ENCODE measurements around the gene SUSD1. TPM values are rescaled to one million over a fixed set of nuclear protein-coding genes. Genes with fewer than 3 reads are reported as not detected.

SUSD1 gene
- total RNA-seq, 1 experiment from 2014 or later: 8.1 TPM

GRCh38 chr9:112061152-112061740, 113.9 kb downstream of the SUSD1 start:
- H2BK15ac ChIP-seq (ENCODE audit: low read depth, low read length): no peak overlapping the region
- H3K14ac ChIP-seq (ENCODE audit: insufficient read depth, low read length): no peak overlapping the region; the same call in 1 of the 2 replicates
- peaks cover 7 to 14% (median 12%) of the 10 kb centered on the region in 3 experiments; a peak in 6 of 7 replicates for H3K36me3 Mint-ChIP-seq (ENCODE audit: insufficient read depth in 1 of 3, low read depth in 3 of 3)
- H2BK120ac ChIP-seq (ENCODE audit: low read depth, low read length, poor library complexity, severe bottlenecking): no peak overlapping the region
- DNase-seq: no peak
- no peak overlapping the region for H4K5ac ChIP-seq (ENCODE audit: insufficient read length, low read depth, low read length)
- no peaks in the 10 kb centered on the region for H3K79me1 ChIP-seq (ENCODE audit: insufficient read depth, low read depth, low read length, poor library complexity, severe bottlenecking)
- TF ChIP-seq CTCF (conservative IDR thresholded peaks at IDR 0.05): no peak
- H3K18ac ChIP-seq (ENCODE audit: insufficient read length, low read depth, low read length): no peak overlapping the region
- peaks cover 8 to 9% of the 10 kb centered on the region in 2 experiments for H3K9me3 Mint-ChIP-seq
- peak overlapping the region in 1 of 3 experiments; percentile 54; a peak in 1 of 7 replicates for H3K27ac Mint-ChIP-seq
- H3K23me2 ChIP-seq (ENCODE audit: insufficient read length, low read depth, low read length, poor library complexity, severe bottlenecking): no peaks in the 10 kb centered on the region
- WGBS (ENCODE audit: extremely low coverage, insufficient read length, low lambda C conversion rate): no CpG with 5 or more reads among the region's 3 CpGs
- H3K27ac ChIP-seq (ENCODE audit: insufficient read length, low read depth, low read length): no peak overlapping the region
- H3K79me2 ChIP-seq (ENCODE audit: insufficient read depth, low read length): no peaks in the 10 kb centered on the region
- no peaks in the 10 kb centered on the region for H4K20me1 ChIP-seq (ENCODE audit: control insufficient read depth, insufficient read depth, insufficient read length)
- H3K9me3 ChIP-seq (ENCODE audit: control insufficient read depth, low read depth, low read length): no peaks in the 10 kb centered on the region
- no peak overlapping the region for H2BK5ac ChIP-seq (ENCODE audit: insufficient read length, low read length)
- no peaks in the 10 kb centered on the region; the same call in 1 of the 2 replicates for H3K4me1 ChIP-seq (ENCODE audit: insufficient read depth, low read length)
- H3K27me3 Mint-ChIP-seq (ENCODE audit: low read depth): no peaks in the 10 kb centered on the region
- no peak overlapping the region for H3K4ac ChIP-seq (ENCODE audit: low read depth, low read length)
- no peak overlapping the region for H3K9ac ChIP-seq (ENCODE audit: extremely low read depth, insufficient read length, low read length)
- no peak overlapping the region for H2BK20ac ChIP-seq (ENCODE audit: low read depth, low read length, poor library complexity, severe bottlenecking)
- H3K4me3 Mint-ChIP-seq: no peak overlapping the region
- H4K91ac ChIP-seq (ENCODE audit: insufficient read length, low read depth, low read length): no peak overlapping the region
- H3K23ac ChIP-seq (ENCODE audit: insufficient read length, low read depth, low read length): no peak overlapping the region
- no peak overlapping the region for H3T11ph ChIP-seq (ENCODE audit: low read length)
- H3K4me1 Mint-ChIP-seq: peaks cover 8 to 19% of the 10 kb centered on the region in 2 experiments
- H3K56ac ChIP-seq (ENCODE audit: insufficient read length, low read depth, low read length): no peak overlapping the region
- no peak overlapping the region for H3K4me2 ChIP-seq (ENCODE audit: insufficient read depth, insufficient read length, low read length)
- no peak overlapping the region for H2AFZ ChIP-seq (ENCODE audit: low read length)
- no peaks in the 10 kb centered on the region for H3K27me3 ChIP-seq (ENCODE audit: insufficient read depth, low read length)
- no peak overlapping the region for H2BK12ac ChIP-seq (ENCODE audit: insufficient read length, low read depth, low read length)
- no peak overlapping the region for H4K8ac ChIP-seq (replicated peaks; ENCODE audit: insufficient read length, low read depth, low read length)
- H2AK5ac ChIP-seq (ENCODE audit: insufficient read length, low read length): no peak overlapping the region
